Measurements from ENCODE around the gene KIF14.
"Not testable (repeated sequence)": the region's sequence is repeated elsewhere in the genome, so short reads cannot be mapped to it uniquely, and the experiment has no call there.

Gene KIF14

GRCh38 chr1:200542162-200542561 is 78.4 kb downstream of the KIF14 start:
- no peak for DNase-seq

- DNase-seq = no peak
Observed at GRCh38 chr1:200540281-200540680, 80.3 kb downstream of the KIF14 start.

- DNase-seq = no peak
Observed at GRCh38 chr1:200538179-200538578, 82.4 kb downstream of the KIF14 start.

GRCh38 chr1:200535605-200536004 is 84.9 kb downstream of the KIF14 start:
- DNase-seq = no peak

GRCh38 chr1:200530623-200531261 is 89.8 kb downstream of the KIF14 start:
- DNase-seq = no peak

- no peak for DNase-seq
Observed at GRCh38 chr1:200528858-200529606, 91.5 kb downstream of the KIF14 start.

GRCh38 chr1:200527670-200528069 is 92.9 kb downstream of the KIF14 start:
- no peak for DNase-seq

- no peak for DNase-seq
Observed at GRCh38 chr1:200526709-200527612, 93.6 kb downstream of the KIF14 start.

- DNase-seq = no peak
Observed at GRCh38 chr1:200525090-200525987, 95.2 kb downstream of the KIF14 start.

- DNase-seq = not testable (repeated sequence)
Observed at GRCh38 chr1:200524551-200524950, 96.0 kb downstream of the KIF14 start.

- DNase-seq = no peak
Observed at GRCh38 chr1:200524092-200524491, 96.5 kb downstream of the KIF14 start.

- DNase-seq = no peak
Observed at GRCh38 chr1:200520735-200521134, 99.8 kb downstream of the KIF14 start.

GRCh38 chr1:200518524-200518923 is 102.0 kb downstream of the KIF14 start:
- no peak for DNase-seq

- no peak for DNase-seq
Observed at GRCh38 chr1:200512191-200512590, 108.4 kb downstream of the KIF14 start.

GRCh38 chr1:200510228-200510623 is 110.3 kb downstream of the KIF14 start:
- peak; percentile 79 for DNase-seq

- DNase-seq = no peak
Observed at GRCh38 chr1:200506471-200506870, 114.1 kb downstream of the KIF14 start.

- DNase-seq = no peak
Observed at GRCh38 chr1:200505257-200505656, 115.3 kb downstream of the KIF14 start.

All from DMS153 (cell line).